ENCODE measurements around the gene ZBTB32.

The ZBTB32 gene

DNA sequence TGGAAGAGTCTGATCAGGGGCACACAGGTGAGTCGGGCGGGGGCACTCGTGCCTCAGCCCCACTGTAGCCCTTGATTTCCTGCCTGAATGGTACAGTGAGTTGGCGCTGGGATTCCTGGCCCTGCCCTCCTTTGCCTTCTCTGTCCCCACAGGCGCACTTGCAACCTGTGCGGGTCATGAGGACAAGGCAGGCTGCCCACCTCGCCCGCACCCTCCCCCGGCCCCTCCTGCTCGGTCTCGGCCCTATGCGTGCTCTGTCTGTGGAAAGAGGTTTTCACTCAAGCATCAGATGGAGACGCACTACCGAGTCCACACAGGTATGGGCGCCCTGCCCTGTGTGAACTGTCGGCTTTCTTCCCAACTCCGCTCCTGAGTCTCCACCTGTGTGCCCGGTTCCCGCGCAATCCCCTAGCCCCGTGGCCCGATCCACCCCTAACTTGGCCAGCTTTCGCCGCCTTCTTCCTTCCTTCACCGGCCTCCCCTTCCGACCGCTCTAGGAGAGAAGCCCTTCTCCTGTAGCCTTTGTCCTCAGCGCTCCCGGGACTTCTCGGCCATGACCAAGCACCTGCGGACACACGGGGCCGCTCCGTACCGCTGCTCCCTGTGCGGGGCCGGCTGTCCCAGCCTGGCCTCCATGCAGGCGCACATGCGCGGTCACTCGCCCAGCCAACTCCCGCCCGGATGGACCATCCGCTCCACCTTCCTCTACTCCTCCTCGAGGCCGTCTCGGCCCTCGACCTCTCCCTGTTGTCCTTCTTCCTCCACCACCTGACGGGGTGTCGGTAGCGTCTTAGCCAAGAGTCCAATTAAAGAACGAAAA, 11.8 kb downstream of the ZBTB32 start:
- H3K27me3 ChIP-seq (ENCODE audit: low read depth, low read length): no peaks in the 10 kb centered on the region
- H3K4me1 ChIP-seq (ENCODE audit: control insufficient read depth in 1 of 2, insufficient read depth in 2 of 2, low read length in 2 of 2): peaks cover 12 to 26% of the 10 kb centered on the region in 2 donors
- H3K36me3 ChIP-seq (ENCODE audit: control insufficient read depth in 1 of 2, insufficient read depth in 2 of 2, low read length in 2 of 2): peaks cover 5 to 7% of the 10 kb centered on the region in 2 donors
- H3K9me3 ChIP-seq (ENCODE audit: control insufficient read depth in 1 of 2, low read length in 2 of 2): no peaks in the 10 kb centered on the region
- H3K27ac ChIP-seq (ENCODE audit: low read length): peak overlapping the region; percentile 75
- H3K4me3 ChIP-seq (ENCODE audit: low read depth in 1 of 2, low read length in 2 of 2): peak overlapping the region; percentile 76 to 97

DNA sequence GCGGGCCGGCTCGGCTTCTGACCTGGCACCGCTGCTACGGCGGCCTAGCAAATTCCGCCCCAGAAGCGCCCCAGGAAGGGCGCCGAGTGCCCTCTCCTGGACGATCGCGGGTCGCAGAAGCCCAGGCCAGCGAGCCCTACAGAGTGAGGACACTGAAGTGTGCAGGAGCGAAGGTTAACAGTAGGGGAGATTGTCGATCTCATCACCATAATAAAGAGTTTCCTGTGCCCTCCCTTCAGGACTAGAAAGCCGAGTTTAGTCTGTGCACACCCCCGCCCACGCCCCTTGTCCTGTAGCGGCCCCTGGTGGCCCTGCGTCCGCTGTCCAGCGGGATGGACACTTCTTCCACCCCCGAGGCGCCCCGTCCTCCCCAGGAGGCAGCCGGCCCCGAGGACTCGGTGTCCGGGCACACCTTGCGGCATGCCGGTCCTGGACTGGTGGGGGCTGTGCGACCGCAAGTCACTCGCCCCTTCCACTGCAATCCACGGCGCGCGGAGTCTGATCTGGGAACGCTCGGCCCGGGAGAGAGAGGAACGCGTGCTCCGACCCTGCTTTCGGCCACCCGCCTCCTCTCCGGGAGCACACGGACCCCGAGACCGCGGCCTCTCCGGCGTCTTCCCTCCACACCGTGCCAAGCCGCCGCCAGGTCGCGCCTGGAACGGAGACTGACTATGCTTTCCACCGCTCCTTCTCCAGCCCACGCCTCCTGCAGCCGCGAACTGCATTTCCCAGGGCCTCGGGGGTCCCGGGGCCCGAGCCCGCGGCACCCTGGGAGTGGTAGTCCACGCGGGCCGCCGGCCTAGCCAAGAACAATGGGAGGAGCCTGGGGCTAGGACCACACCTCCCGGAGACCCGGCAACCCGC, 12.7 kb downstream of the ZBTB32 start:
- Histone ChIP-seq H3K27me3 (ENCODE audit: low read depth, low read length) (no peaks in the 10 kb centered on the region), H3K36me3 (ENCODE audit: control insufficient read depth in 1 of 2, insufficient read depth in 2 of 2, low read length in 2 of 2) (peaks cover 5 to 15% of the 10 kb centered on the region in 2 donors), H3K27ac (ENCODE audit: low read length) (peak overlapping the region; percentile 75), H3K9me3 (ENCODE audit: control insufficient read depth in 1 of 2, low read length in 2 of 2) (no peaks in the 10 kb centered on the region), H3K4me3 (ENCODE audit: low read depth in 1 of 2, low read length in 2 of 2) (peak overlapping the region; percentile 76 to 97), H3K4me1 (ENCODE audit: control insufficient read depth in 1 of 2, insufficient read depth in 2 of 2, low read length in 2 of 2) (peaks cover 12 to 26% of the 10 kb centered on the region in 2 donors)

GRCh38 chr19:35717665-35718344, 13.4 kb downstream of the ZBTB32 start, which contains the start of gene KMT2B:
Gene KMT2B, plus strand, starts transcription at chr19:35718003. Its CDS starts 16 bp downstream, at chr19:35718019.
- Histone ChIP-seq H3K27ac (ENCODE audit: low read length) (peak within 1 kb of the TSS; percentile 75), H3K27me3 (ENCODE audit: low read depth, low read length) (no peaks in the 10 kb centered on the region), H3K4me1 (ENCODE audit: control insufficient read depth in 1 of 2, insufficient read depth in 2 of 2, low read length in 2 of 2) (peaks cover 12 to 26% of the 10 kb centered on the region in 2 donors), H3K4me3 (ENCODE audit: low read depth in 1 of 2, low read length in 2 of 2) (peak within 1 kb of the TSS; percentile 76 to 97), H3K36me3 (ENCODE audit: control insufficient read depth in 1 of 2, insufficient read depth in 2 of 2, low read length in 2 of 2) (peaks cover 10 to 22% of the 10 kb centered on the region in 2 donors), H3K9me3 (ENCODE audit: control insufficient read depth in 1 of 2, low read length in 2 of 2) (no peaks in the 10 kb centered on the region)

- Histone ChIP-seq H3K9me3 (ENCODE audit: control insufficient read depth in 1 of 2, low read length in 2 of 2) (no peaks in the 10 kb centered on the region), H3K36me3 (ENCODE audit: control insufficient read depth in 1 of 2, insufficient read depth in 2 of 2, low read length in 2 of 2) (peaks cover 16 to 29% of the 10 kb centered on the region in 2 donors), H3K4me1 (ENCODE audit: control insufficient read depth in 1 of 2, insufficient read depth in 2 of 2, low read length in 2 of 2) (peaks cover 12 to 26% of the 10 kb centered on the region in 2 donors), H3K27ac (ENCODE audit: low read length) (peak overlapping the region; percentile 16), H3K4me3 (ENCODE audit: low read depth in 1 of 2, low read length in 2 of 2) (peak overlapping the region; percentile 73 to 74), H3K27me3 (ENCODE audit: low read depth, low read length) (no peaks in the 10 kb centered on the region)
Measured at GRCh38 chr19:35718345-35719041, 14.1 kb downstream of the ZBTB32 start.

- Histone ChIP-seq H3K4me3 (ENCODE audit: low read depth in 1 of 2, low read length in 2 of 2) (peak overlapping the region; percentile 73 to 74), H3K9me3 (ENCODE audit: control insufficient read depth in 1 of 2, low read length in 2 of 2) (no peaks in the 10 kb centered on the region), H3K27me3 (ENCODE audit: low read depth, low read length) (no peaks in the 10 kb centered on the region), H3K4me1 (ENCODE audit: control insufficient read depth in 1 of 2, insufficient read depth in 2 of 2, low read length in 2 of 2) (peaks cover 12 to 26% of the 10 kb centered on the region in 2 donors), H3K27ac (ENCODE audit: low read length) (peak overlapping the region; percentile 16), H3K36me3 (ENCODE audit: control insufficient read depth in 1 of 2, insufficient read depth in 2 of 2, low read length in 2 of 2) (peaks cover 25 to 40% of the 10 kb centered on the region in 2 donors)
Measured at GRCh38 chr19:35719402-35720162, 15.2 kb downstream of the ZBTB32 start.

DNA sequence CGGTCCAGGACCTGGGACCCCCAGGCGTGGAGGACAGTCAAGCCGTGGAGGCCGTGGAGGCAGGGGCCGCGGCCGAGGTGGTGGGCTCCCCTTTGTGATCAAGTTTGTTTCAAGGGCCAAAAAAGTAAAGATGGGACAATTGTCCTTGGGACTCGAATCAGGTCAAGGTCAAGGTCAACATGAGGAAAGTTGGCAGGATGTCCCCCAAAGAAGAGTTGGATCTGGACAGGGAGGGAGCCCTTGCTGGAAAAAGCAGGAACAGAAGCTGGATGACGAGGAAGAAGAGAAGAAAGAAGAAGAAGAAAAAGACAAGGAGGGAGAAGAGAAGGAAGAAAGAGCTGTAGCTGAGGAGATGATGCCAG, 15.8 kb downstream of the ZBTB32 start:
- H3K27me3 ChIP-seq (ENCODE audit: low read depth, low read length): no peaks in the 10 kb centered on the region
- H3K27ac ChIP-seq (ENCODE audit: low read length): no peak overlapping the region
- no peaks in the 10 kb centered on the region for H3K9me3 ChIP-seq (ENCODE audit: control insufficient read depth in 1 of 2, low read length in 2 of 2)
- no peak overlapping the region for H3K4me3 ChIP-seq (ENCODE audit: low read depth in 1 of 2, low read length in 2 of 2)
- H3K36me3 ChIP-seq (ENCODE audit: control insufficient read depth in 1 of 2, insufficient read depth in 2 of 2, low read length in 2 of 2): peaks cover 31 to 45% of the 10 kb centered on the region in 2 donors
- peaks cover 12 to 26% of the 10 kb centered on the region in 2 donors for H3K4me1 ChIP-seq (ENCODE audit: control insufficient read depth in 1 of 2, insufficient read depth in 2 of 2, low read length in 2 of 2)

- no peaks in the 10 kb centered on the region for H3K27me3 ChIP-seq (ENCODE audit: low read depth, low read length)
- peaks cover 12 to 24% of the 10 kb centered on the region in 2 donors for H3K4me1 ChIP-seq (ENCODE audit: control insufficient read depth in 1 of 2, insufficient read depth in 2 of 2, low read length in 2 of 2)
- H3K27ac ChIP-seq (ENCODE audit: low read length): no peak overlapping the region
- no peaks in the 10 kb centered on the region for H3K9me3 ChIP-seq (ENCODE audit: control insufficient read depth in 1 of 2, low read length in 2 of 2)
- no peak overlapping the region for H3K4me3 ChIP-seq (ENCODE audit: low read depth in 1 of 2, low read length in 2 of 2)
- H3K36me3 ChIP-seq (ENCODE audit: control insufficient read depth in 1 of 2, insufficient read depth in 2 of 2, low read length in 2 of 2): peaks cover 36 to 50% of the 10 kb centered on the region in 2 donors
Measured at GRCh38 chr19:35720648-35721047, 16.3 kb downstream of the ZBTB32 start.

DNA sequence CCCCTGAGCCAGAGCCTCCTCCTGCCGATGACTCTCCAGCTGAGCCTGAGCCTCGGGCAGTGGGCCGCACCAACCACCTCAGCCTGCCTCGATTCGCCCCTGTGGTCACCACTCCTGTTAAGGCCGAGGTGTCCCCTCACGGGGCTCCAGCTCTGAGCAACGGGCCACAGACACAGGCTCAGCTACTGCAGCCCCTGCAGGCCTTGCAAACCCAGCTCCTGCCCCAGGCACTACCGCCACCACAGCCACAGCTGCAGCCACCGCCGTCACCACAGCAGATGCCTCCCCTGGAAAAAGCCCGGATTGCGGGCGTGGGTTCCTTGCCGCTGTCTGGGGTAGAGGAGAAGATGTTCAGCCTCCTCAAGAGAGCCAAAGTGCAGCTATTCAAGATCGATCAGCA, 17.0 kb downstream of the ZBTB32 start:
- Histone ChIP-seq H3K27me3 (ENCODE audit: low read depth, low read length) (no peaks in the 10 kb centered on the region), H3K9me3 (ENCODE audit: control insufficient read depth in 1 of 2, low read length in 2 of 2) (no peaks in the 10 kb centered on the region), H3K27ac (ENCODE audit: low read length) (no peak overlapping the region), H3K4me3 (ENCODE audit: low read depth in 1 of 2, low read length in 2 of 2) (no peak overlapping the region), H3K36me3 (ENCODE audit: control insufficient read depth in 1 of 2, insufficient read depth in 2 of 2, low read length in 2 of 2) (peaks cover 43 to 58% of the 10 kb centered on the region in 2 donors), H3K4me1 (ENCODE audit: control insufficient read depth in 1 of 2, insufficient read depth in 2 of 2, low read length in 2 of 2) (peaks cover 7 to 18% of the 10 kb centered on the region in 2 donors)

DNA sequence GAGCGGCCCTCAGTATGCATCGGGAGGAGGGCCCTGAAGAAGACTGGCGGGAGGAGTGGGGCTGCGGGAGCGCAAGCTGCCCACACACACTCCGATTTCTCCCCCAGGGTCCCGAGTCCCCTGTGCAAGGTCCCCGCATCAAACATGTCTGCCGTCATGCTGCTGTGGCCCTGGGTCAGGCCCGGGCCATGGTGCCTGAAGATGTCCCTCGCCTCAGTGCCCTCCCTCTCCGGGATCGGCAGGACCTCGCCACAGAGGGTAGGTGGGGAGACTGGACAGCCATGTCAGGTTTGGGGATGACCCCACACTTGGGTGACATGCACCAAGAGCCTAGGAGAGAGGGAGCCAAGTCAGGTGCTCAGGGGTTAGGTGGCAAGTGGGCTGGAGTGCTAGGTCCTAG, 18.1 kb downstream of the ZBTB32 start:
- Histone ChIP-seq H3K27ac (ENCODE audit: low read length) (no peak overlapping the region), H3K27me3 (ENCODE audit: low read depth, low read length) (no peaks in the 10 kb centered on the region), H3K9me3 (ENCODE audit: control insufficient read depth in 1 of 2, low read length in 2 of 2) (no peaks in the 10 kb centered on the region), H3K4me1 (ENCODE audit: control insufficient read depth in 1 of 2, insufficient read depth in 2 of 2, low read length in 2 of 2) (peaks cover 7 to 18% of the 10 kb centered on the region in 2 donors), H3K4me3 (ENCODE audit: low read depth in 1 of 2, low read length in 2 of 2) (no peak overlapping the region), H3K36me3 (ENCODE audit: control insufficient read depth in 1 of 2, insufficient read depth in 2 of 2, low read length in 2 of 2) (peaks cover 52 to 68% of the 10 kb centered on the region in 2 donors)

DNA sequence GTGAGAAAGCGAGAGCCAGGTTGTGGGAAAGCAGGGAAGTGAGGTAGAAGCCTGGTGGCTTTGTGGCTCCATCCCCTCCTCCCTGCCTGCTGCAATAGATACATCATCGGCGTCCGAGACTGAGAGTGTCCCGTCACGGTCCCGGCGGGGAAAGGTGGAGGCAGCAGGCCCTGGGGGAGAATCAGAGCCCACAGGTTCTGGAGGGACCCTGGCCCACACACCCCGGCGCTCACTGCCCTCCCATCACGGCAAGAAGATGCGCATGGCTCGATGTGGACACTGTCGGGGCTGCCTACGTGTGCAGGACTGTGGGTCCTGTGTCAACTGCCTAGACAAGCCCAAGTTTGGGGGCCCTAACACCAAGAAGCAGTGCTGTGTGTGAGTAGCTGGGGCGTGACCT, 18.5 kb downstream of the ZBTB32 start:
- Histone ChIP-seq H3K27ac (ENCODE audit: low read length) (no peak overlapping the region), H3K27me3 (ENCODE audit: low read depth, low read length) (no peaks in the 10 kb centered on the region), H3K9me3 (ENCODE audit: control insufficient read depth in 1 of 2, low read length in 2 of 2) (no peaks in the 10 kb centered on the region), H3K4me1 (ENCODE audit: control insufficient read depth in 1 of 2, insufficient read depth in 2 of 2, low read length in 2 of 2) (peaks cover 7 to 18% of the 10 kb centered on the region in 2 donors), H3K4me3 (ENCODE audit: low read depth in 1 of 2, low read length in 2 of 2) (no peak overlapping the region), H3K36me3 (ENCODE audit: control insufficient read depth in 1 of 2, insufficient read depth in 2 of 2, low read length in 2 of 2) (peaks cover 57 to 73% of the 10 kb centered on the region in 2 donors)

Measured in muscle layer of duodenum (tissue), 2 donors.